B cell (primary cell): Measurements from ENCODE around the gene CPLX3. TPM values are rescaled to one million over a fixed set of nuclear protein-coding genes. Genes with fewer than 3 reads are reported as not detected.

ENCODE experiments used
- ATAC-seq: fragments of 200-7000 bp; cut with Tn5 transposase; one replicate; pipeline ENCODE4 v1.10.0; 2021; ENCODE audit warnings: low read depth, mild to moderate bottlenecking, moderate number of reproducible peaks, moderate library complexity
- CTCF ChIA-PET: fragments of 350-600 bp; sonication (Branson Sonifier 250); formaldehyde crosslinking; loops from one replicate; lab custom pipeline; 2021; ENCODE audit warnings: antibody characterized with exemption, inconsistent platforms; lab: Charles Lee
- POLR2A ChIA-PET: fragments of 350-600 bp; sonication (Branson Sonifier 250); formaldehyde crosslinking; loops from one replicate; lab custom pipeline; 2021; ENCODE audit warnings: antibody characterized with exemption; lab: Charles Lee
- DNase-seq: peaks from one replicate; pipeline ENCODE4 v3.0.0; 2013
- H2AFZ ChIP-seq: 2 replicates; pipeline ENCODE4 v1.6.1; 2012; ENCODE audit warnings: mild to moderate bottlenecking, low read depth, low read length; ENCODE audit not compliant: insufficient read depth, poor library complexity, severe bottlenecking
- H3K27ac ChIP-seq, 2 donors: 1 replicate in 1 of 2; 2 replicates in 1 of 2; pipeline ENCODE4 v1.5.1; 2012 to 2013; ENCODE audit warnings: low read length in 2 of 2, mild to moderate bottlenecking in 2 of 2, moderate library complexity in 1 of 2
- H3K27me3 ChIP-seq, 4 experiments: fragments of 200-600 bp in 1 of 4; sonication (generic) in 1 of 4; replicated peaks in 1 of 4; 1 replicate in 2 of 4; 2 replicates in 2 of 4; pipeline versions ENCODE4 v1.6.1 to v1.7.0; 2013 to 2016; ENCODE audit warnings: low read length in 3 of 4, mild to moderate bottlenecking in 2 of 4, mixed read lengths in 1 of 4, moderate library complexity in 1 of 4; ENCODE audit not compliant: insufficient read depth in 4 of 4, control insufficient read depth in 3 of 4; ENCODE audit errors: control extremely low read depth in 1 of 4
- H3K36me3 ChIP-seq, 2 experiments: replicated peaks in 1 of 2; 1 replicate in 1 of 2; 2 replicates in 1 of 2; pipeline versions ENCODE4 v1.6.1 to v1.7.1; 2013; ENCODE audit warnings: low read length in 1 of 2; ENCODE audit not compliant: insufficient read depth in 2 of 2, control insufficient read depth in 1 of 2; ENCODE audit errors: control extremely low read depth in 1 of 2, extremely low read depth in 1 of 2
- H3K4me1 ChIP-seq, 2 donors: fragments of 200-600 bp in 1 of 2; sonication (generic) in 1 of 2; 1 replicate in 1 of 2; 2 replicates in 1 of 2; pipeline versions ENCODE4 v1.5.1 to v1.6.1; 2013 to 2017; ENCODE audit warnings: low read length in 2 of 2; ENCODE audit not compliant: control insufficient read depth in 2 of 2, insufficient read depth in 2 of 2
- H3K4me2 ChIP-seq: replicated peaks from 2 replicates; pipeline ENCODE3; 2012; ENCODE audit warnings: mild to moderate bottlenecking, low read depth, low read length; ENCODE audit not compliant: poor library complexity, severe bottlenecking
- H3K4me3 ChIP-seq, 5 experiments: fragments of 200-600 bp in 1 of 5; sonication (generic) in 1 of 5; 1 replicate in 3 of 5; 2 replicates in 2 of 5; pipeline versions ENCODE4 v1.5.1 to v1.7.0; 2011 to 2016; ENCODE audit warnings: low read length in 4 of 5, mild to moderate bottlenecking in 4 of 5, low read depth in 2 of 5, control low read depth in 1 of 5, moderate library complexity in 1 of 5; ENCODE audit not compliant: insufficient read depth in 1 of 5; ENCODE audit errors: control extremely low read depth in 1 of 5, extremely low read depth in 1 of 5
- H3K79me2 ChIP-seq: fragments of 200-600 bp; sonication (generic); one replicate; pipeline ENCODE4 v1.6.0; 2016; ENCODE audit warnings: low read length; ENCODE audit not compliant: control insufficient read depth, insufficient read depth
- H3K9ac ChIP-seq: fragments of 200-600 bp; sonication (generic); 2 replicates; pipeline ENCODE4 v1.6.1; 2017; ENCODE audit warnings: mild to moderate bottlenecking, low read length, moderate library complexity
- H3K9me3 ChIP-seq, 3 donors: one replicate each; pipeline versions ENCODE4 v1.6.1 to v1.7.1; 2013; ENCODE audit warnings: low read length in 2 of 3; ENCODE audit not compliant: control insufficient read depth in 2 of 3, insufficient read depth in 1 of 3; ENCODE audit errors: control extremely low read depth in 1 of 3
- H4K20me1 ChIP-seq: 2 replicates; pipeline ENCODE4 v1.6.0; 2012; ENCODE audit warnings: mild to moderate bottlenecking, low read length; ENCODE audit not compliant: insufficient read depth, control insufficient read depth, poor library complexity, severe bottlenecking
- H3K27ac Mint-ChIP-seq: one replicate; pipeline ENCODE4 v1.8.0; 2021; ENCODE audit warnings: mixed read lengths
- H3K27me3 Mint-ChIP-seq: one replicate; pipeline ENCODE4 v1.8.0; 2021; ENCODE audit warnings: mixed read lengths
- H3K4me1 Mint-ChIP-seq: one replicate; pipeline ENCODE4 v1.8.0; 2021; ENCODE audit warnings: mixed read lengths
- H3K4me3 Mint-ChIP-seq: one replicate; pipeline ENCODE4 v1.8.0; 2021; ENCODE audit warnings: mixed read lengths
- H3K9me3 Mint-ChIP-seq: one replicate; pipeline ENCODE4 v1.8.0; 2022; ENCODE audit warnings: mixed read lengths; ENCODE audit not compliant: insufficient read depth
- EZH2 ChIP-seq: IDR thresholded peaks from 2 replicates; pipeline ENCODE4 v1.6.1; 2012; ENCODE audit warnings: borderline replicate concordance, low read depth, mild to moderate bottlenecking, moderate library complexity, low read length; ENCODE audit not compliant: insufficient read depth, poor library complexity, severe bottlenecking
- WGBS: methylation state at CpG from one replicate; pipeline ENCODE4 v1.1.5; 2013; ENCODE audit warnings: missing lambda C conversion rate; ENCODE audit not compliant: insufficient coverage; 5-methylcytosine and 5-hydroxymethylcytosine counted together
- intact Hi-C: fragments of 100-400 bp; cut with micrococcal nuclease; formaldehyde crosslinking; loops from one replicate; pipeline ENCODE4 v1.10.0; 2022
- polyA plus RNA-seq: library from polyadenylated mRNA; depleted of rRNA; stranded (reverse); fragments of >200 nt; gene quantifications from 2 replicates; pipeline ENCODE4 v1.2.3, GENCODE V29; 2012
- total RNA-seq, 2 donors: library from RNA; stranded (reverse); fragments of 120-200 nt in 1 of 2; gene quantifications; 1 replicate in 1 of 2; 2 replicates in 1 of 2; pipeline versions ENCODE4 v1.2.3 to v1.2.4, GENCODE V29; 2013 to 2022
- TF ChIP-seq, protein P1 (sequence below): fragments of 200-600 bp; IDR thresholded peaks from one replicate; pipeline ENCODE4 v1.8.0; 2022; ENCODE audit warnings: antibody characterized with exemption, mild to moderate bottlenecking

The CPLX3 gene
- total and polyA plus RNA-seq, 2 donors (not counting 1 experiment from before 2014, with no cell fraction given): 0.60 TPM; not detected in 1

- Histone ChIP-seq H4K20me1 (peaks cover 69% of the 10 kb centered on the region), H3K4me1 (peaks cover 82 to 99% of the 10 kb centered on the region in 2 donors), H3K27ac (peak overlapping the region; percentile 90 to 93), H3K27me3 (no peaks in the 10 kb centered on the region), H3K9me3 (no peaks in the 10 kb centered on the region), H2AFZ (no peak overlapping the region), H3K4me3 (peak overlapping the region in 3 of 5 experiments; percentile 22 to 81 (median 34)), H3K79me2 (peaks cover 82% of the 10 kb centered on the region), H3K4me2 (peak overlapping the region; percentile 91), H3K9ac (peak overlapping the region; percentile 68), H3K36me3 (peaks cover 0 to 54% of the 10 kb centered on the region in 2 experiments)
- ATAC-seq (no peak), DNase-seq (no peak)
- Mint-ChIP-seq H3K27ac (peak overlapping the region; percentile 90), H3K9me3 (no peaks in the 10 kb centered on the region), H3K27me3 (no peaks in the 10 kb centered on the region), H3K4me1 (peaks cover 96% of the 10 kb centered on the region), H3K4me3 (peak overlapping the region; percentile 93)
- TF ChIP-seq EZH2: no peak
- ChIA-PET CTCF (interaction anchor here (3.0 to 37.1 kb wide), 4 partner anchors 3 to 159 kb away, joined by 25 to 2548 read pairs (median 1332); partner anchors contain the start of genes CSK and LMAN1L), POLR2A (interaction anchor here (0.5 to 15.8 kb wide), 2 partner anchors 14 to 111 kb away, joined by 4 to 572 read pairs; partner anchors contain the start of gene CSK)
- WGBS: 45% methylated on average over 7 of the region's 7 CpGs
- intact Hi-C loops: no loop called here
Measured at GRCh38 chr15:74791667-74792066, 34.8 kb upstream of the CPLX3 start.

- peaks cover 82% of the 10 kb centered on the region for H3K79me2 ChIP-seq
- H3K4me1 ChIP-seq: peaks cover 83 to 99% of the 10 kb centered on the region in 2 donors
- H3K27me3 ChIP-seq: no peaks in the 10 kb centered on the region
- peak overlapping the region; percentile 91 for H3K4me2 ChIP-seq
- peak overlapping the region; percentile 68 for H3K9ac ChIP-seq
- H3K27ac ChIP-seq: peak overlapping the region; percentile 90 to 93
- H3K36me3 ChIP-seq: peaks cover 0 to 55% of the 10 kb centered on the region in 2 experiments
- intact Hi-C loops: no loop called here
- peak overlapping the region in 3 of 5 experiments; percentile 22 to 81 (median 34) for H3K4me3 ChIP-seq
- TF ChIP-seq, protein P1, sequence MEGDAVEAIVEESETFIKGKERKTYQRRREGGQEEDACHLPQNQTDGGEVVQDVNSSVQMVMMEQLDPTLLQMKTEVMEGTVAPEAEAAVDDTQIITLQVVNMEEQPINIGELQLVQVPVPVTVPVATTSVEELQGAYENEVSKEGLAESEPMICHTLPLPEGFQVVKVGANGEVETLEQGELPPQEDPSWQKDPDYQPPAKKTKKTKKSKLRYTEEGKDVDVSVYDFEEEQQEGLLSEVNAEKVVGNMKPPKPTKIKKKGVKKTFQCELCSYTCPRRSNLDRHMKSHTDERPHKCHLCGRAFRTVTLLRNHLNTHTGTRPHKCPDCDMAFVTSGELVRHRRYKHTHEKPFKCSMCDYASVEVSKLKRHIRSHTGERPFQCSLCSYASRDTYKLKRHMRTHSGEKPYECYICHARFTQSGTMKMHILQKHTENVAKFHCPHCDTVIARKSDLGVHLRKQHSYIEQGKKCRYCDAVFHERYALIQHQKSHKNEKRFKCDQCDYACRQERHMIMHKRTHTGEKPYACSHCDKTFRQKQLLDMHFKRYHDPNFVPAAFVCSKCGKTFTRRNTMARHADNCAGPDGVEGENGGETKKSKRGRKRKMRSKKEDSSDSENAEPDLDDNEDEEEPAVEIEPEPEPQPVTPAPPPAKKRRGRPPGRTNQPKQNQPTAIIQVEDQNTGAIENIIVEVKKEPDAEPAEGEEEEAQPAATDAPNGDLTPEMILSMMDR: no peak
- no peak for TF ChIP-seq EZH2
- DNase-seq (no peak), ATAC-seq (no peak)
- H3K4me1 Mint-ChIP-seq: peaks cover 91% of the 10 kb centered on the region
- ChIA-PET CTCF (interaction anchor here (0.5 to 37.1 kb wide), 9 partner anchors 2 to 253 kb away, joined by 3 to 2548 read pairs (median 4); partner anchors contain the start of genes CSK and LMAN1L), POLR2A (interaction anchor here (15.8 kb wide), 1 partner anchor 15 kb away, joined by 572 read pairs; the partner anchor contains the start of gene CSK)
- peak overlapping the region; percentile 90 for H3K27ac Mint-ChIP-seq
- H2AFZ ChIP-seq: no peak overlapping the region
- H3K9me3 Mint-ChIP-seq: no peaks in the 10 kb centered on the region
- H4K20me1 ChIP-seq: peaks cover 67% of the 10 kb centered on the region
- WGBS: 29% methylated on average over 7 of the region's 12 CpGs
- H3K27me3 Mint-ChIP-seq: no peaks in the 10 kb centered on the region
- H3K4me3 Mint-ChIP-seq: peak overlapping the region; percentile 93
- H3K9me3 ChIP-seq: no peaks in the 10 kb centered on the region
Measured at GRCh38 chr15:74792227-74793016, 34.0 kb upstream of the CPLX3 start.
